GM06990 (cell line): ENCODE data around the gene DDO.

ENCODE experiments used
- DNase-seq: peaks from one replicate; pipeline ENCODE4 v3.0.0-alpha.2; 2011; ENCODE audit not compliant: insufficient read length; ENCODE audit errors: extremely low read depth
- H3K27me3 ChIP-seq: replicated peaks from 2 replicates; pipeline ENCODE4 v1.6.0; 2011; ENCODE audit warnings: low read length; ENCODE audit not compliant: control insufficient read depth, insufficient read depth
- H3K36me3 ChIP-seq: 2 replicates; pipeline ENCODE4 v1.5.1; 2011; ENCODE audit warnings: low read length; ENCODE audit not compliant: control insufficient read depth, insufficient read depth
- H3K4me3 ChIP-seq: replicated peaks from 2 replicates; pipeline ENCODE4 v1.5.1; 2011; ENCODE audit warnings: low read depth, mild to moderate bottlenecking, control low read depth, low read length
- TF ChIP-seq, protein P1 (sequence below): IDR thresholded peaks from 2 replicates; pipeline ENCODE4 v1.5.1; 2011; ENCODE audit warnings: low read length, control low read depth, mild to moderate bottlenecking, inconsistent platforms; ENCODE audit not compliant: insufficient read depth, poor library complexity, severe bottlenecking

The DDO gene

DNA sequence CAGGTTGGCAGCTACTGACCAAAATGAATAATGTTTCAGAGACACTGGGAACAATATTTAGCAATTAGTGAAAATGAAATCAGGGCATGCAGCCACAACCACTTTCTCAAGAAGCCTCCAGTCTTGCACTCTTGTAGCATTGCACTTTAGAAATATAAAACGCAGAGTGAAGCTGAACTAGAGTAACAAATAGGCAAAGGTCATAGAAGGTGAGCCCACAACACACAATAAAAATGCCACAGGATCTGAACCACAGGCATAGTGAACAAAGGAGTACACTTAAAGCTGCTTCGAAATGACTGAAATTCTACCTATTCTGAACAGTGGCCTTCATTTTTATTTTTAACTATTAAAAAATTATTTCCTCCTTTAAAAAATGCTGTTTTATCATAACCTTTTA, 25.0 kb downstream of the DDO start:
- no peaks in the 10 kb centered on the region; the same call in 1 of the 2 replicates for H3K27me3 ChIP-seq
- no peak overlapping the region for H3K4me3 ChIP-seq
- no peak for DNase-seq
- H3K36me3 ChIP-seq = no peaks in the 10 kb centered on the region
- TF ChIP-seq, protein P1, sequence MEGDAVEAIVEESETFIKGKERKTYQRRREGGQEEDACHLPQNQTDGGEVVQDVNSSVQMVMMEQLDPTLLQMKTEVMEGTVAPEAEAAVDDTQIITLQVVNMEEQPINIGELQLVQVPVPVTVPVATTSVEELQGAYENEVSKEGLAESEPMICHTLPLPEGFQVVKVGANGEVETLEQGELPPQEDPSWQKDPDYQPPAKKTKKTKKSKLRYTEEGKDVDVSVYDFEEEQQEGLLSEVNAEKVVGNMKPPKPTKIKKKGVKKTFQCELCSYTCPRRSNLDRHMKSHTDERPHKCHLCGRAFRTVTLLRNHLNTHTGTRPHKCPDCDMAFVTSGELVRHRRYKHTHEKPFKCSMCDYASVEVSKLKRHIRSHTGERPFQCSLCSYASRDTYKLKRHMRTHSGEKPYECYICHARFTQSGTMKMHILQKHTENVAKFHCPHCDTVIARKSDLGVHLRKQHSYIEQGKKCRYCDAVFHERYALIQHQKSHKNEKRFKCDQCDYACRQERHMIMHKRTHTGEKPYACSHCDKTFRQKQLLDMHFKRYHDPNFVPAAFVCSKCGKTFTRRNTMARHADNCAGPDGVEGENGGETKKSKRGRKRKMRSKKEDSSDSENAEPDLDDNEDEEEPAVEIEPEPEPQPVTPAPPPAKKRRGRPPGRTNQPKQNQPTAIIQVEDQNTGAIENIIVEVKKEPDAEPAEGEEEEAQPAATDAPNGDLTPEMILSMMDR = no peak

DNA sequence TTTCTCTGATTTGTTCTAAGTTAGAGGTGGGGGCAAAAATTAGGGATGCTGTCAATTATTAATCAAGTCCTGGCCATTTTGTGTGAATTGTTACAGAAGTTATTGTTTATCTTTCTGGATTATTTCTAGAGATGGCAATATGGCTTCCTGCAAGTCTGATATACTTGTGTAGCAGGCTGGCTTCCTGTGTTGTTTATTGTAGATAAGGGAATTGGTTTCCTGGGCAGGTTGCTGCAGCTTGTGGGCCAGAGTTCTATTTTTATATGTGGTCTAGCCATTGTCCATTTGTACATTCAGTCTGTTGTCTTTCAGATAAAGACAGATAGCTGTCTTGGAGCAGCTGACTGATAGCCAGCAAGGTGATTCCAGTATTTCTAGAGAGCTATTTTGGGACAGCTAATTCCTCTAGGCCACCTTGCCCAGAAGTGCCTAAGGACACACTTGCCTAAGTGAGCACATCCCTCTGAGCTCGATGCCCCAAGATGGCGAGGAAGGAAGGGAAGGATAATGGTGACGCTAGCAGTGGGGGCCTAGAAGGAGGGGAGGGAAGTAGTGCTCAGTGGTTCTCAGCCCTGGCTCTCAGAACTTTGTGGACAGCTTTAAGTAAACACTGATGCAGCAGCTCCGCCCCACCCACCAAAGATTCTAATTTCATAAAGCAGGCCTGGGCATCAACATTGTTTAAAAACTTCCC, 25.5 kb downstream of the DDO start:
- no peak overlapping the region for H3K4me3 ChIP-seq
- TF ChIP-seq, protein P1 = no peak
- DNase-seq = no peak
- no peaks in the 10 kb centered on the region for H3K36me3 ChIP-seq
- no peaks in the 10 kb centered on the region; the same call in 1 of the 2 replicates for H3K27me3 ChIP-seq

DNA sequence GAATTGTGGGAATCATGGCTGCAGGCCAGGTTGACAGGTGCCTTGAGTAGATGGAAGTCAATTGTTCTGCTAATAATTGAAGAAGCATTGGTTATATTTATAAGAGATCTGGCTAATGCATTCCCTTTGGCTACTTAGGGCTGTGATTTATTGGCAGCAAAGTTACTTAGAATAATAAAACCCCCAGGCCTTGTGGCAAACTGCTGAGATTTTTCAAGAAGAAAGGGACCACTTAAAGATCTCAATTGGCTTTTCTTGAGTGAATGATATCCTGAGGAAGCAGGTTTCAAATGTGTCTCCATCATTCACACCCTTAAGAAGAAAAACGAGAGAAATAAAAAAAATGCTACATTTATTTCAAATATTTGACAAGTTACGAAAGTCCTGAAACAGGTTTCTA, 27.4 kb downstream of the DDO start:
- Histone ChIP-seq H3K4me3 (no peak overlapping the region), H3K36me3 (no peaks in the 10 kb centered on the region), H3K27me3 (no peaks in the 10 kb centered on the region; the same call in 1 of the 2 replicates)
- DNase-seq = no peak
- TF ChIP-seq, protein P1 = no peak

DNA sequence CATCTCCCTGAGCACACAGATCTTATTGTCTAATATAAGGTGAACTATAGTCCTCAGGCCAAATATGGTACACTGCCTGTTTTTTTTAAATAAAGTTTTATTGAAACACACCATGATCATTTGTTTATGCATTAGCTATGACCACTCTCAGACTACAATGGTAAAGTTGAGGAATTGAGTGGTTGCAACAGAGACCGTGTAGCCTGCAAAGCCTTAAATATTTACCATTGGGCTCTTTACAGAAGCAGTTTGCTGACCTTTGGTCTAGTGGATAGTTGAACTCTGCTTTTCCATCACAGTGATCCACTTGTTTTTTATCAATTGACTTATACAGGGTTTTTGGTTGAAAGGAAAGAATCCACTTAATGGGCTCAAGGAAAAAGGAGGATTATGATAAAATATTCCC, 29.9 kb downstream of the DDO start:
- Histone ChIP-seq H3K36me3 (no peaks in the 10 kb centered on the region), H3K27me3 (no peaks in the 10 kb centered on the region), H3K4me3 (no peak overlapping the region)
- TF ChIP-seq, protein P1 = no peak
- DNase-seq = no peak

DNA sequence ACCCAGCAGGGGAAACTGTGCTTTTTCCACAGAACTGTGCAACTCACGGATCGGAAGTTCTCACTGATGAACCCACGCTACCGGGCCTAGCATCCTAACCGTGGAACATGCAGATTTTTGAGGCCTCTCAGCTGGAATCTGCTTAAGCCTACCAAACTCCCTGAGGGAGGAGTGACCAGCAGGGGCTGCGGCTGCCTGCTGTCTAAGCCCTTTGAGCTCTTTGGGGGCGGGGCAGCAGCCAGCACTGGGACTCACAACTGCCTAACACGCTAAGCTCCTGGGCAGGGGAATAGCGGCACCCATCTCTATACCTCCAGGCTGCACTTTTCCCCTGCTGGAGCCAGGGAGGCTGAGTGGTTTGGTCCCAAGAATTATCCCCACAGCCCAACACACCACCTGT, 36.8 kb downstream of the DDO start:
- H3K27me3 ChIP-seq = no peaks in the 10 kb centered on the region
- no peak overlapping the region for H3K4me3 ChIP-seq
- TF ChIP-seq, protein P1 = no peak
- H3K36me3 ChIP-seq = no peaks in the 10 kb centered on the region
- DNase-seq = no peak
